Esophagus mucosa (tissue), 1 donor: ENCODE measurements around the gene PDZK1IP1. TPM values are rescaled to one million over a fixed set of nuclear protein-coding genes. Genes with fewer than 3 reads are reported as not detected.

Source experiments
- total RNA-seq: library from RNA; stranded (reverse); gene quantifications from one replicate; pipeline ENCODE4 v1.2.4, GENCODE V29; 2023
- donor health status: DM: yes; HTN: yes; CAD: no.

PDZK1IP1 gene
- total RNA-seq, 1 donor from 2014 or later: 273 TPM

Other genes with a start within 250 kb of the PDZK1IP1 start
- not detected for gene CYP4A11, start 248.6 kb downstream of the PDZK1IP1 start, total RNA-seq
- gene CYP4X1, start 166.4 kb downstream of the PDZK1IP1 start, total RNA-seq: 25.1 TPM
- gene CYP4Z1, start 122.8 kb downstream of the PDZK1IP1 start, total RNA-seq: 0.72 TPM
- not detected for gene CYP4A22, start 52.6 kb downstream of the PDZK1IP1 start, total RNA-seq
- gene TAL1, start 42.2 kb upstream of the PDZK1IP1 start, total RNA-seq: 0.64 TPM
- gene STIL, start 124.1 kb upstream of the PDZK1IP1 start, total RNA-seq: 8.2 TPM
- 122 TPM for gene CMPK1, start 143.8 kb upstream of the PDZK1IP1 start, total RNA-seq
- gene FOXE3, start 226.2 kb upstream of the PDZK1IP1 start, total RNA-seq: not detected
- 0.08 TPM for gene FOXD2, start 248.0 kb upstream of the PDZK1IP1 start, total RNA-seq